ENCODE measurements around the gene CYP3A5.

CYP3A5 gene

DNA sequence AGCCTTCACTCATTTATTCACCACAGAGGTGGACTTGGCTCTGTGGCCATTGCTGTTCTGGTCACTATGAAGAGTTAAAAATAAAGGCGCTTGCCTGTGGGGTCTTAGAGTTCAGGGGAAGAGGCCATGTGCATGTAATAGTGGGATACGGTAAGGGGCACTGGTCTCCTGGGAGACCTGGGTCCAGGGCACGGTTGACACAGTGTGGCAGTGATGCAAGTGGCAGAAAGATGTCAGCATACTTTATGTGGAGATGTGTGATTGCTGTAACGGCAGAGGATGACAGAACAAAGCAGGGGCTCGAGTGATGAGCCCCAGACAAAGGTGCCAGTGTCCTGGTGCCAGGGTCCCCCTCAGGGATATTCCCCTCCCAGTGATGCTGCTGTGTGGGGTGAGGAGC is 54.5 kb downstream of the CYP3A5 start (continued):
- TF ChIP-seq INSM2 (tag by site-specific recombination; IDR thresholded peaks at IDR 0.05) (no peak), ZSCAN30 (tag by site-specific recombination; IDR thresholded peaks at IDR 0.05) (no peak), ZFP37 (tag by site-specific recombination; IDR thresholded peaks at IDR 0.05) (no peak), ZNF354C (tag by site-specific recombination; IDR thresholded peaks at IDR 0.05; ENCODE audit: borderline replicate concordance, low read depth) (no peak), ELK4 (IDR thresholded peaks at IDR 0.05; ENCODE audit: borderline replicate concordance, low read depth, low read length) (no peak), WT1 (tag by site-specific recombination; IDR thresholded peaks at IDR 0.05) (no peak)
- TF ChIP-seq, protein P1, sequence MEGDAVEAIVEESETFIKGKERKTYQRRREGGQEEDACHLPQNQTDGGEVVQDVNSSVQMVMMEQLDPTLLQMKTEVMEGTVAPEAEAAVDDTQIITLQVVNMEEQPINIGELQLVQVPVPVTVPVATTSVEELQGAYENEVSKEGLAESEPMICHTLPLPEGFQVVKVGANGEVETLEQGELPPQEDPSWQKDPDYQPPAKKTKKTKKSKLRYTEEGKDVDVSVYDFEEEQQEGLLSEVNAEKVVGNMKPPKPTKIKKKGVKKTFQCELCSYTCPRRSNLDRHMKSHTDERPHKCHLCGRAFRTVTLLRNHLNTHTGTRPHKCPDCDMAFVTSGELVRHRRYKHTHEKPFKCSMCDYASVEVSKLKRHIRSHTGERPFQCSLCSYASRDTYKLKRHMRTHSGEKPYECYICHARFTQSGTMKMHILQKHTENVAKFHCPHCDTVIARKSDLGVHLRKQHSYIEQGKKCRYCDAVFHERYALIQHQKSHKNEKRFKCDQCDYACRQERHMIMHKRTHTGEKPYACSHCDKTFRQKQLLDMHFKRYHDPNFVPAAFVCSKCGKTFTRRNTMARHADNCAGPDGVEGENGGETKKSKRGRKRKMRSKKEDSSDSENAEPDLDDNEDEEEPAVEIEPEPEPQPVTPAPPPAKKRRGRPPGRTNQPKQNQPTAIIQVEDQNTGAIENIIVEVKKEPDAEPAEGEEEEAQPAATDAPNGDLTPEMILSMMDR (tag by site-specific recombination; IDR thresholded peaks at IDR 0.05), result no peak

GRCh38 chr7:99624484-99624883 is 55.3 kb downstream of the CYP3A5 start:
- CTCF ChIA-PET, result no interaction called here
- POLR2A ChIA-PET, result no interaction called here
- H3K4me1 ChIP-seq (ENCODE audit: control insufficient read depth, insufficient read depth, low read length), result no peaks in the 10 kb centered on the region
- TF ChIP-seq ZNF362 (tag by site-specific recombination; IDR thresholded peaks at IDR 0.05), result no peak
- TF ChIP-seq ZNF560 (tag by site-specific recombination; IDR thresholded peaks at IDR 0.05; ENCODE audit: borderline replicate concordance), result no peak
- TF ChIP-seq ZNF239 (tag by site-specific recombination; IDR thresholded peaks at IDR 0.05), result no peak
- TF ChIP-seq ZNF18 (tag by site-specific recombination; IDR thresholded peaks at IDR 0.05), result no peak
- TF ChIP-seq ZNF629 (tag by site-specific recombination; IDR thresholded peaks at IDR 0.05), result no peak
- TF ChIP-seq ZNF664 (tag by site-specific recombination; IDR thresholded peaks at IDR 0.05), result no peak
- no peak for TF ChIP-seq ZNF311 (tag by site-specific recombination; IDR thresholded peaks at IDR 0.05; ENCODE audit: borderline replicate concordance)
- no peak for TF ChIP-seq ZNF791 (tag by site-specific recombination; IDR thresholded peaks at IDR 0.05)
- no peak for TF ChIP-seq ZNF394 (tag by site-specific recombination; IDR thresholded peaks at IDR 0.05; ENCODE audit: borderline replicate concordance)
- no peak for TF ChIP-seq SCRT1 (tag by site-specific recombination; IDR thresholded peaks at IDR 0.05; ENCODE audit: borderline replicate concordance)
- TF ChIP-seq ZXDB (tag by site-specific recombination; IDR thresholded peaks at IDR 0.05), result no peak
- no peak overlapping the region for H3K27ac ChIP-seq (ENCODE audit: extremely low read depth, low read depth, low read length)
- no peak overlapping the region for H3K4me3 ChIP-seq (ENCODE audit: low read depth, low read length)
- H3K9me3 ChIP-seq (ENCODE audit: control insufficient read depth, insufficient read depth, low read depth, low read length), result no peaks in the 10 kb centered on the region
- peaks cover 58 to 98% of the 10 kb centered on the region in 2 experiments for H3K36me3 ChIP-seq (ENCODE audit: control insufficient read depth in 2 of 2, insufficient read depth in 1 of 2, low read length in 2 of 2)
